ENCODE measurements around the gene MB21D2.
A peak's percentile ranks its signal among the peaks of the same experiment; 100 is the strongest.

The MB21D2 gene

DNA sequence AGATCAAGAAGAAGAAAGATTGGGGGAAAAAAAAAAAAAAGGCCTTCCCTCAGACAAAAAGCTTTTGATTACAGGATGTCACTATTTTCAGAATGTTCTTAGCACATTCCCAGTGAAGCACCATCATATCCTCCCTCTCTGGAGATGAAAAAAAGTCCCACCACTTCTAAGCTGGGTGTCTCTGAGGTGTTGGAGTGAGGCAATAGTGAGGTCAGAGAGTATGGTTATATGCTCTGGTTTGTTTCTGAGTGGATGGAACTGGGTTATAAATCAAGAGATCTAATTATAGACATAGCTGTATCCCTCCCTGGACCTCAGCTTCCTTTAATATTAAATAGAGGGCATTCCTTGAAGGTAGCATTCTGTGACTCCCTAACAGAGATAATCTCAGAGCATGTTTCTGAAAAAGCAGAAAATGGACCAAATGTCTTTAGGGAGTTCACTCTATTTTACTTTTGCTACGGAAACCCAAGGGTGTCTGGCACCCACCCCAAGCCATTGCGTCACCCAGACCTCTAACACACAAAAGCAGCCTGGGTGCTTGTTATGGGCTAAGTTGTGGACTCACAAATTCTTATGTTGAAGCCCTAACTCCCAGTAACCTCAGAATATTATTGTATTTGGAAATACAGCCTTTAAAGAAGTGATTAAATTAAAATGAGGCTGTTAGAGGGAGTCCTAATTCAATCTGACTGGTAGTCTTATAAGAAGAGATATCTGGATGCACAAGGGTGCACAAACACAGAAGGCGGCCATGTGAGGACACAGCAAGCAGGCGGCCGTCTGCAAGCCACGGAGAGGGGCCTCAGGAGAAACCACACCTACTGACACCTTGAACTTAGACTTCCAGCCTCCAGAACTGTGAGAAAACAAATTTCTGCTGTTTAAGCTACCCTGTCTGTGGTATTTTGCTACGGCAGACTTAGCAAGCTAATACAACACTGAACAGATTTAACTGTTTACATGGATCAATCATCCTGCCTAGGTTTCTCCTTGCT lies 81.5 kb downstream of the MB21D2 start:
- no peak for DNase-seq
- ChIA-PET CTCF (interaction anchor here (1.2 to 1.3 kb wide), 2 partner anchors 19 to 205 kb away, joined by 3 read pairs; no protein-coding TSS in a partner anchor), POLR2A (no interaction called here)
- Histone ChIP-seq H3K27me3 (replicated peaks in 2 of 5; ENCODE audit: control insufficient read depth in 4 of 5, insufficient read depth in 5 of 5, low read length in 4 of 5) (no peaks in the 10 kb centered on the region), H3K27ac (ENCODE audit: insufficient read depth in 1 of 2, low read depth in 1 of 2, low read length in 2 of 2, poor library complexity in 1 of 2, severe bottlenecking in 2 of 2) (no peak overlapping the region), H3K4me1 (ENCODE audit: control extremely low read depth in 1 of 4, control insufficient read depth in 4 of 4, insufficient read depth in 4 of 4, low read length in 3 of 4) (no peaks in the 10 kb centered on the region), H3K4me3 (ENCODE audit: control insufficient read depth in 1 of 7, extremely low read depth in 1 of 7, insufficient read depth in 4 of 7, low read depth in 2 of 7, low read length in 6 of 7) (no peak overlapping the region), H3K36me3 (ENCODE audit: control insufficient read depth in 4 of 4, insufficient read depth in 4 of 4, low read length in 3 of 4) (no peaks in the 10 kb centered on the region), H3K9me3 (ENCODE audit: control extremely low read depth in 1 of 5, control insufficient read depth in 4 of 5, insufficient read depth in 2 of 5, low read depth in 1 of 5, low read length in 4 of 5) (no peaks in the 10 kb centered on the region)
- 92% methylated on average over 6 of the region's 7 CpGs for WGBS (ENCODE audit: insufficient coverage)

DNA sequence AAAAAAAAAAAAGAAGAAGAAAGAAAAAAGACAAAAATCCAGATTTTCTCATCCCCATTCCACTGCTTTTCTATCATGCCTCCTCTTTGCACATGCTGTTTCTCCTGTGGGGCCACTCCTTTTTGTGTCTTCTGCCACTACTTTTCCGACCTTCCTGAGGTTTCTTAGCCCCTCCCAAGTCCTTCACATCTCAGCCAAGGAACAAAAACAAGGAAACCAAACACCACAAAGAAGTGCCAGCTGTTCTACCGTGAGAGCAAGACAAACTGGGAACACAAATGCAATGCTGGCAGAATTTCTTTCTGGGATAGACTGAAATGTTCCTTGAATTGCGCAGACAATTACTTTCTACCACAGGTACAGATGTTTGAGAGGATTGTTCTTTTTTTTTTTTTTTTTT lies 83.2 kb downstream of the MB21D2 start:
- DNase-seq = no peak
- CTCF ChIA-PET = interaction anchor here (0.5 kb wide), 1 partner anchor 262 kb away, joined by 3 read pairs; no protein-coding TSS in a partner anchor
- WGBS (ENCODE audit: insufficient coverage) = no CpG with 5 or more reads among the region's 3 CpGs

DNA sequence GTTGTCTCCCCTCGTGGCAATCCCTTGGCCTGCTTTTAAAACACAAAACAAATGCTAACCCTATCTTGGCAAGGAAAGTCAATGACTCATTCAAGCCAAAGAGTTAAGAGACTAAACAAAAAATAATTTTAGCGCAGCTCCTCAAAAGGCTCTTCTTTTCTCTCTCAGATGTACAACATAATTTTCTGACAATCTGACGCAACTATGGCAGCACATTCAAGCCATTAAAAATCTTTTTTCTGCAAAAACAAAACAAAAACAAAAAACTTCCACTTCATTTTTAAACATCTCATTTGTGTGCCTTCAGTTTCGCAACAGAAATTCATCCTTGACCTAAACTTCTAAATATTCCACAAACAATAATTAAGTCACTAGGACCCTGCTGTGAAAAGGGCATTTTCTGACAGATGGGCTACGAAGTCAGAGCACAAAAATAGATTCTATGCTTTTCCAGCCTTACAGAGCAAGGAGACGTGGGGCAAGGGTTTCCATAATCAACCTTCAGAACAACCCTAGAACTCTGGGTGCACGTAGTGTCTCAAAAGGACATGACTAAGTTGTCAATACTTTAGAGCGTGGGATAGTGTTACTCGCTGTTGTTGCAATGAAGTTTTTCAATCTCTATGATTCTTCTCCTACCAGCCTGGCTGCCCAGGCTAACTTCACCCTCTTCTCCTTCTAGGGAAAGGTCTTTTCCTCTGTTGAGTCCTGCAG lies 84.3 kb downstream of the MB21D2 start:
- ChIA-PET POLR2A (no interaction called here), CTCF (no interaction called here)
- 97% methylated on average over 6 of the region's 9 CpGs for WGBS (ENCODE audit: insufficient coverage)
- Histone ChIP-seq H3K4me1 (ENCODE audit: control extremely low read depth in 1 of 4, control insufficient read depth in 4 of 4, insufficient read depth in 4 of 4, low read length in 3 of 4) (no peaks in the 10 kb centered on the region), H3K4me3 (ENCODE audit: control insufficient read depth in 1 of 7, extremely low read depth in 1 of 7, insufficient read depth in 4 of 7, low read depth in 2 of 7, low read length in 6 of 7) (no peak overlapping the region), H3K9me3 (ENCODE audit: control extremely low read depth in 1 of 5, control insufficient read depth in 4 of 5, insufficient read depth in 2 of 5, low read depth in 1 of 5, low read length in 4 of 5) (no peaks in the 10 kb centered on the region), H3K27me3 (replicated peaks in 2 of 5; ENCODE audit: control insufficient read depth in 4 of 5, insufficient read depth in 5 of 5, low read length in 4 of 5) (no peaks in the 10 kb centered on the region), H3K27ac (ENCODE audit: insufficient read depth in 1 of 2, low read depth in 1 of 2, low read length in 2 of 2, poor library complexity in 1 of 2, severe bottlenecking in 2 of 2) (no peak overlapping the region), H3K36me3 (ENCODE audit: control insufficient read depth in 4 of 4, insufficient read depth in 4 of 4, low read length in 3 of 4) (no peaks in the 10 kb centered on the region)
- no peak for DNase-seq

More for the DNA sequence above, 83.2 kb downstream of the MB21D2 start:
- Histone ChIP-seq H3K27me3 (replicated peaks in 2 of 5; ENCODE audit: control insufficient read depth in 4 of 5, insufficient read depth in 5 of 5, low read length in 4 of 5) (no peaks in the 10 kb centered on the region), H3K36me3 (ENCODE audit: control insufficient read depth in 4 of 4, insufficient read depth in 4 of 4, low read length in 3 of 4) (no peaks in the 10 kb centered on the region), H3K27ac (ENCODE audit: insufficient read depth in 1 of 2, low read depth in 1 of 2, low read length in 2 of 2, poor library complexity in 1 of 2, severe bottlenecking in 2 of 2) (no peak overlapping the region), H3K4me3 (ENCODE audit: control insufficient read depth in 1 of 7, extremely low read depth in 1 of 7, insufficient read depth in 4 of 7, low read depth in 2 of 7, low read length in 6 of 7) (no peak overlapping the region), H3K9me3 (ENCODE audit: control extremely low read depth in 1 of 5, control insufficient read depth in 4 of 5, insufficient read depth in 2 of 5, low read depth in 1 of 5, low read length in 4 of 5) (no peaks in the 10 kb centered on the region), H3K4me1 (ENCODE audit: control extremely low read depth in 1 of 4, control insufficient read depth in 4 of 4, insufficient read depth in 4 of 4, low read length in 3 of 4) (no peaks in the 10 kb centered on the region)
- POLR2A ChIA-PET = no interaction called here

DNA sequence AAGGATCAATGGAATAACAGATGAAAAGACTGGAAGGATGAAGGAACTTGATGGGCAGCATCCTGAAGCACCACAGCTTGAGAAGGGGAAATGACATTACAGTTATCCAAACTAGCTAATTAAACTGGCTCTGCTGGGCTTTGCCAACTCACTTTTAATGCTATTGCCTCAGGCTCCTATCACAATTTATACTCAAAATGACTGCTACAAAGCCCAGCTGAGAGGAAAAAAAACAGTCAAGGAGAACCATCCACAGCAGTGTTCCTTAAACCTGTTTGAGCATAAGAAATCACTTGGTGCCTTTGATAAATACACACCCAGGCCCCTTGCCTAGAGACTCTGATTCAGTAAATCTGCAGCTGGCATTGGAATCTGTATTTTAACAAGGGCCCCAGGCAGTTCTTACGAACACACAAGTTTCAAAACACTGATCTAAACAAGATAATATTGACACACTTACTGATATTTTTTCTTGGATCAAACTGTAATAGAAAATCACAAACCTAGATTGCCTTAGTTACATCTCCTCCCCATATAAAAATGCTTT lies 85.8 kb downstream of the MB21D2 start:
- H3K36me3 ChIP-seq (ENCODE audit: control insufficient read depth in 4 of 4, insufficient read depth in 4 of 4, low read length in 3 of 4) = no peaks in the 10 kb centered on the region
- H3K27me3 ChIP-seq (replicated peaks in 2 of 5; ENCODE audit: control insufficient read depth in 4 of 5, insufficient read depth in 5 of 5, low read length in 4 of 5) = no peaks in the 10 kb centered on the region
- H3K4me3 ChIP-seq (ENCODE audit: control insufficient read depth in 1 of 7, extremely low read depth in 1 of 7, insufficient read depth in 4 of 7, low read depth in 2 of 7, low read length in 6 of 7) = no peak overlapping the region
- no CpG with 5 or more reads among the region's 1 CpG for WGBS (ENCODE audit: insufficient coverage)
- no peak overlapping the region for H3K27ac ChIP-seq (ENCODE audit: insufficient read depth in 1 of 2, low read depth in 1 of 2, low read length in 2 of 2, poor library complexity in 1 of 2, severe bottlenecking in 2 of 2)
- H3K9me3 ChIP-seq (ENCODE audit: control extremely low read depth in 1 of 5, control insufficient read depth in 4 of 5, insufficient read depth in 2 of 5, low read depth in 1 of 5, low read length in 4 of 5) = no peaks in the 10 kb centered on the region
- H3K4me1 ChIP-seq (ENCODE audit: control extremely low read depth in 1 of 4, control insufficient read depth in 4 of 4, insufficient read depth in 4 of 4, low read length in 3 of 4) = no peaks in the 10 kb centered on the region
- no peak for DNase-seq
- POLR2A ChIA-PET = no interaction called here
- CTCF ChIA-PET = interaction anchor here (0.6 to 1.5 kb wide), 3 partner anchors 9 to 213 kb away, joined by 3 to 4 read pairs (median 3); no protein-coding TSS in a partner anchor

DNA sequence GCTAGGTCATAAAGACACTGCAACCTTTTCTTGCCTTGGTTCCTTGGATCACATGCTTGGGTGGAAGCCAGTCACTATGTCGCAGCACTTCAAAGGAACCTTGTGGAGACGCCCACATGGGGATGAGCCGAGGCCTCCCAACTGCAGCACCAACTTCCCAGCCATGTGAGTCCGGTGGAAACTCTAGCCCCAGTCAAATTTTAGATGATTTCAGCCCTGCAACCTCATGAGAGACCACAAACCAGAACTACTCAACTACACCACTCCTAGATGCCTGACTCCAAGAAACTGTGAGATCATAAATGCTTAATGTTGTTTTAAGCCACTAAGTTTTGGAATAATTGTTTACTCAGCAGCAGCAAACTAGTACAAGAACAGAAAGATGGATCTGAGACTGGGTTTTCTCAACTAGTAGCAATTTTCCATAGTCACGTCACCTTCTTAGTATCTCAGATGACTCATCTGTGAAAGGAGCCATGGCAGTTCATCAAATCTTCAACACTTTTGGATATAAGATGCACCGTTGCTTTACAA lies 86.5 kb downstream of the MB21D2 start:
- H3K27ac ChIP-seq (ENCODE audit: insufficient read depth in 1 of 2, low read depth in 1 of 2, low read length in 2 of 2, poor library complexity in 1 of 2, severe bottlenecking in 2 of 2) = no peak overlapping the region
- no peak for DNase-seq
- CTCF ChIA-PET = interaction anchor here (0.7 to 1.5 kb wide), 2 partner anchors 14 to 213 kb away, joined by 3 read pairs; no protein-coding TSS in a partner anchor
- no peaks in the 10 kb centered on the region for H3K9me3 ChIP-seq (ENCODE audit: control extremely low read depth in 1 of 5, control insufficient read depth in 4 of 5, insufficient read depth in 2 of 5, low read depth in 1 of 5, low read length in 4 of 5)
- WGBS (ENCODE audit: insufficient coverage) = 90% methylated on average over 5 of the region's 6 CpGs
- H3K27me3 ChIP-seq (replicated peaks in 2 of 5; ENCODE audit: control insufficient read depth in 4 of 5, insufficient read depth in 5 of 5, low read length in 4 of 5) = no peaks in the 10 kb centered on the region
- POLR2A ChIA-PET = no interaction called here
- no peaks in the 10 kb centered on the region for H3K36me3 ChIP-seq (ENCODE audit: control insufficient read depth in 4 of 4, insufficient read depth in 4 of 4, low read length in 3 of 4)
- H3K4me1 ChIP-seq (ENCODE audit: control extremely low read depth in 1 of 4, control insufficient read depth in 4 of 4, insufficient read depth in 4 of 4, low read length in 3 of 4) = no peaks in the 10 kb centered on the region
- H3K4me3 ChIP-seq (ENCODE audit: control insufficient read depth in 1 of 7, extremely low read depth in 1 of 7, insufficient read depth in 4 of 7, low read depth in 2 of 7, low read length in 6 of 7) = no peak overlapping the region

DNA sequence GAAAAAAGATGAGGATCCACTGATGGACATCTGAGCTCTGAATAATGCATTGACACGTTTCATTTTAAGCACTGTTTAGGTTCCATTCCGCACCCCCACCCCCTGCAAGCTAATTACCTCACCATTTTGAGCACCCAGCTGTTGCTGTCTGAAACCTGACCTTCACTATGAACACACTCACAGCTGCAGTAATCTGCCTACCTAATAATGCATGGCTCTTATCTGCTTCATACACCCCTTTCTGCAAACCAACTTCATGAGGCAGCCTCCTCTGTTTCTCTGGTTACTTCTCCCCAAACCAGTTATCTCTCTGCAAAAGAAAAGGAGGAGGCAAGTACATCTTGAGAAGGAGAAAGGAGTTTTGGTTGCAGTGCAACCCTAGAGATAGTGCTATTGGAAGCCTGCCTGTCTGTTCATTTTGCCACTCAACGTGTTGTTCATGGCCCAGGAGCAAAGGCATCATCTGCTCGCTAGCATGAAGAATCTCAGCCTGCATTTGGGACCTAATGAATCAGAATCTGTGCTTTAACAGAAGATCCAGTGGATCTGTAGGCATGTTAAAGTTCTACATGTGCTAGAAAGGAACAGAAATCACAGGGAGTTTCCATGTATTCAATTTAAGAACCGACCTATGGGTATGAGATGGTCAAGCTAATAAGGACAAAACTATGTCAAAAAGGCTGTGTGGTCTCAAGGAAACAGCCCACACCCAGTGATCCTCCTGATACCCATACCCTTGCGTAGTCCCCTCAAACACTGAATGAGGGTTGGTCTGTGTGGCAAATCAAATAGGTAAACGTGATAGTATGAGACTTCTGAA lies 87.2 kb downstream of the MB21D2 start:
- POLR2A ChIA-PET = no interaction called here
- Histone ChIP-seq H3K4me3 (ENCODE audit: control insufficient read depth in 1 of 7, extremely low read depth in 1 of 7, insufficient read depth in 4 of 7, low read depth in 2 of 7, low read length in 6 of 7) (no peak overlapping the region), H3K9me3 (ENCODE audit: control extremely low read depth in 1 of 5, control insufficient read depth in 4 of 5, insufficient read depth in 2 of 5, low read depth in 1 of 5, low read length in 4 of 5) (no peaks in the 10 kb centered on the region), H3K4me1 (ENCODE audit: control extremely low read depth in 1 of 4, control insufficient read depth in 4 of 4, insufficient read depth in 4 of 4, low read length in 3 of 4) (no peaks in the 10 kb centered on the region), H3K27ac (ENCODE audit: insufficient read depth in 1 of 2, low read depth in 1 of 2, low read length in 2 of 2, poor library complexity in 1 of 2, severe bottlenecking in 2 of 2) (no peak overlapping the region), H3K27me3 (replicated peaks in 2 of 5; ENCODE audit: control insufficient read depth in 4 of 5, insufficient read depth in 5 of 5, low read length in 4 of 5) (no peaks in the 10 kb centered on the region), H3K36me3 (ENCODE audit: control insufficient read depth in 4 of 4, insufficient read depth in 4 of 4, low read length in 3 of 4) (no peaks in the 10 kb centered on the region)
- DNase-seq = peak in 2 of 3 donors; percentile 6 to 35
- 99% methylated on average over 6 of the region's 7 CpGs for WGBS (ENCODE audit: insufficient coverage)
- CTCF ChIA-PET = interaction anchor here (0.7 to 1.5 kb wide), 2 partner anchors 14 to 214 kb away, joined by 3 read pairs; no protein-coding TSS in a partner anchor

Data from common myeloid progenitor, CD34-positive (primary cell).